Astrocyte (in vitro differentiated cells and primary cell): ENCODE measurements around the gene C1QA.

ENCODE experiments used
- CTCF ChIP-seq: IDR thresholded peaks from 2 replicates; pipeline ENCODE4 v1.5.1; 2011; ENCODE audit warnings: low read depth, mild to moderate bottlenecking, inconsistent platforms, low read length, moderate library complexity; ENCODE audit not compliant: insufficient read depth
- EZH2 ChIP-seq: IDR thresholded peaks from 2 replicates; pipeline ENCODE4 v1.6.1; 2012; ENCODE audit warnings: mild to moderate bottlenecking, low read length, inconsistent platforms; ENCODE audit not compliant: insufficient read depth

GRCh38 chr1:22658385-22659163 is 22.1 kb downstream of the C1QA start:
- TF ChIP-seq CTCF (peak; percentile 9), EZH2 (no peak)
